Measurements from ENCODE around the gene DGKA.

The DGKA gene

DNA sequence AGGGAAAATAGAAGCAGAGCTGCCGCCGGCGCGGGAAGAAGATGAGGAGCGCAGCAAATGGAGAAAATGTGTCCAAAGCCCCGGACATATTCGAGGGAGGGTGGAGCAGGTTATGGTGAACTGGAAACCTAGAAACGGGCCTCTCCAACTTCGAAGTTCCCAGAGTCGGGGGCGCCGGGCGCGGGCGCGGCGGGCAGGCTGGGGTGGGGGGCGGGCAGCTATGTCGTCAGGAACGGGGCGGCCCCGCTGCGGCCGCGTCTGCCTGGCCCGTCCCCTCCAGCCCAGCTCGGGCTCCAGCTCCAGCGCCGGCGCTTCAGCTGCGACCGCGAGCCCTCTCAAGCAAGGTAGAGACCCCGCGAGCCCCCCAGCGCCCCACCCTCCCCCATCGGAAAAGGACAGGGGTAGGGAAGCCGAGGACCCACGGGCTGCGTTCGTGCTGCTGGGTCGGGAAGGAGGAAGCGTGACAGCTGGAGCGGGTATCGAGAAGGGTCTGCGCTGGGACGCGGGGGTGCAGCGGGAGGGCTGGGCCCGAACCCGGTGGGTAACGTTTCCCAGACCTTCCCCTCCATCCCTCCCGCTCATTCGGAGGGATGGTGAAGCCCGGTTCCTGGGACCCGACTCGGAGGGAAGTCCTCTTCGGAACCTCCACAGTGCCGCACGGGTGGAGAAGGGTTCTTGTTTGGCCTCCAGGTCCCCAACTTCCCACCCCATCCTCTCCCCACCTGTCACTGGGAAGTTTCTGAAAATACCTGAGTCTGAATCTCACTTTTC lies 1.0 kb downstream of the DGKA start:
- peak; percentile 38 for DNase-seq

DNA sequence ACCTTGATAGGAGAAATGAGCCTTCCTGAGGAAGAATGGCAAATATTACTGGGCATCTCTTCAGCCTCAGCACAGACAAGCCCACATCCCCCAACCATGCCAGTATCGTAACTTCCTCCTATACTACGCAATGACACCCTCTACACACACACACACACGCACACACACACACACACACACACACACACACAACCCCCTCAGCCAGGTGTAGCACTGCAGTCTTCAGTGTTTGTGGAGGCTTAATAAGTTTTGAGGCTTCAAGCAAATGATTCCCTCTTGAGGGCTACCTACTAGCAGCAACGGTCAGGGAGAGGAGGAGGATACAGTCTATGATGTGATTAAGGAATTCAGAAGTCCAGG lies 1.6 kb downstream of the DGKA start:
- DNase-seq, result peak; percentile 25

DNA sequence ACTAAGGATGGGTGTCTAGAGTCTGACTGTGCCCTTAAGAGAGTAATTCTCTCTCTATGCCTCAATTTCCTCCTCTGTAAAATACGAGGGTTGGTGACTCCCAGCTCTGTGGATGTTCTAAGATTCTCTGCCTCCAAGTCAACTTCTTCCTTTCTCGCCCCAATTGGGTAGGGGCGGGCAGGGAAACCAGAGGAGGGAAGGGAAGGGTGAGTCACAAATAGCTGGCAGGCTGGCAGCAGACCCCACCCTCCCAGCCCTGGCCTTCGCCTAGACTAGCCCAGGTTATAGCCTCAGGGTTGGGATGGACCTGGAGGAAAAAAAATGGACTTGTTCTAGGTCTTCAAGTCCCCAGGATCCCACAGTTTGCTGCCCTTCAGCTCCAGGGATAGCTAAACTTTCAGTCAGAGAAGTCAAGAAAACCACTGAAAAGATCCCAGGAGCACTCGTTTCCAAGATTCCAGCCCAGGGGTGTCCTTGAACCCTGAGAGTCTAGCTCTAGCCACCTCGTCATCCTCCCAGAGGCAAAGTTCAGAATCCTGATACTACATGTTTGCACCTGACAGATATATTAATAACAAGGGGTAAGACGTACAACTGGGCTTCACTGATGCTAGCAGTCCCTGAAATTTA lies 2.3 kb downstream of the DGKA start:
- no peak for DNase-seq

DNA sequence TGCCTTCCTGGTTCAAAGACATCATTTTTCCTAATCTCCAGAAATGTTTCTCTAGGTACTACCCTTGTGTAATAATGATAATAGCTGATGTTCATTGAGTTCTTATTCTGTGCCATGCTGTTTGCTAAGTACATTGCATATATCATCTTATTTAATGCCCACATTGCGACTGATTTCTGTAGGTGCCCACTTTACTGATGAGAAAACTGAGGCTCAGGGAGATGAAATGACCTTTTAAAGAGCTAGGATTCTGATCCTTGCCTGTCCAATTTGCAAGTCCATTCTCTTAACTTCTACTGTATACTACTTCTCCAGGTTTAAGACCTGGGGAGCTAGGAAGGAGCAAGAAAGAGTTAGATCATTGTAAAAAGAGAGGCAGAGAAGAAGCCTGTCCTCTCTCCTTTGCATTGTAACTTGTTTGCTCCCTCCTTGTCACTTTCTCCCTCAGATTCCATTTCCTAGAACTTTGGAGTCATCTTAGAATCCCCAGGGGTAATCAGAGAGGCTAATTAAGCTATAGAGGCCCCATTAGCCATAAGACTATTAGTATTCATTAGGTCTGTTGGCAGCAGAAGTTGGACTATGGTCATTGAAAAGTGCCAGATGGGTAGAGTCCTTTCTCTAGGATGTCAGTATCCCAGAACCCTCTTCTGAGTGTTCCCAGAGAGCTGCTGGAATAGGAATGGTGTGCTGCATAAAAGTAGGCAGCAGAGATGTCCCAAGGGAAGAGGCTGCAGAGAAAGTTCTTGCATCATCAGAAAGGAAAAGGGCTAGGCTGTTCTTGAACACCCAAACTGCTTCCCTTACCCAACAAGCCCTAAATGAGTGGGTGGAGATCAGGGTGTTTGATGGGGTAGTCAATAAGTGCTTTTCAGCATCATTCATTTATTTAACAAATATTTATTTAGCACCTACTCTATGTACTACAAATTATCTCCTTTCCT lies 3.1 kb downstream of the DGKA start:
- DNase-seq, result no peak

- DNase-seq, result no peak
Observed at GRCh38 chr12:55934773-55935172, 3.8 kb downstream of the DGKA start.

- no peak for DNase-seq
Observed at GRCh38 chr12:55935738-55936151, 4.8 kb downstream of the DGKA start.

DNA sequence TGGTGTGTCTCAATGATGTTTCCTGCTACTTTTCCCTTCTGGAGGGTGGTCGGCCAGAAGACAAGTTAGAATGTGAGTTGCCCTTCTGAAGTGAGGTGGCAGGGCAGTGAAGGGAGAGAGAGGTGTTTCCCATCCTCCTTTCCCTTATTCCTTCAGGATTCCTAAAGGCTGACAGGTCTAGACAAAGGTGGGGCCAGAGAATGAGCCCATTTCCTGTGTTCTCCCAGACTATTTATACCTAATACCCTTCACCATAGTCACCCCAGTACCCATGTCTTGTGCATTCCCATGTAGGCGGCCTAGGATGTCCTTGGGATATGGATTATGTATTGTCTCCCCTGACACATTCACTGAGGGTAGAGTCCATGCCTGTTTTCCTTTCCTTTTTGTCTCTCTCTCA lies 7.0 kb downstream of the DGKA start:
- DNase-seq, result no peak

- no peak for DNase-seq
Observed at GRCh38 chr12:55938826-55939501, 8.0 kb downstream of the DGKA start.

- peak; percentile 86 for DNase-seq
Observed at GRCh38 chr12:55940065-55940732, 9.2 kb downstream of the DGKA start.

DNA sequence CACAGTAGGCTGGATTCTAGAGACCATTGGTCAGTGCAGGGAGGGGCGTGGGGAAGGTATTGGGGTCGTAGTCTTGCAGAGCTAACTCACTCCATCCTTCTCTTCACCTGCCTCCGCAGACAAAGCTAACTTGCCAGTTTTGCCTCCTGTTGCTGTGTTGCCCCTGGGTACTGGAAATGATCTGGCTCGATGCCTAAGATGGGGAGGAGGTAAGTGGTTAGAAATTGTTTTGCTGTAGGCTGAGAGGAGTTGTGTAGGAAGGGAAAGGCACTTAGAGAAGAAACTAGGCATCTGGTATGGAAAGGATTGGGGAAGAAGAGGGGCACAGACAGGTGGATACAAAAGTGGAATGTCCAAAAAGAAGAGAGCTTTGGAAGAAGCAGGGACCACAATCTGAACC lies 11.1 kb downstream of the DGKA start:
- no peak for DNase-seq

DNA sequence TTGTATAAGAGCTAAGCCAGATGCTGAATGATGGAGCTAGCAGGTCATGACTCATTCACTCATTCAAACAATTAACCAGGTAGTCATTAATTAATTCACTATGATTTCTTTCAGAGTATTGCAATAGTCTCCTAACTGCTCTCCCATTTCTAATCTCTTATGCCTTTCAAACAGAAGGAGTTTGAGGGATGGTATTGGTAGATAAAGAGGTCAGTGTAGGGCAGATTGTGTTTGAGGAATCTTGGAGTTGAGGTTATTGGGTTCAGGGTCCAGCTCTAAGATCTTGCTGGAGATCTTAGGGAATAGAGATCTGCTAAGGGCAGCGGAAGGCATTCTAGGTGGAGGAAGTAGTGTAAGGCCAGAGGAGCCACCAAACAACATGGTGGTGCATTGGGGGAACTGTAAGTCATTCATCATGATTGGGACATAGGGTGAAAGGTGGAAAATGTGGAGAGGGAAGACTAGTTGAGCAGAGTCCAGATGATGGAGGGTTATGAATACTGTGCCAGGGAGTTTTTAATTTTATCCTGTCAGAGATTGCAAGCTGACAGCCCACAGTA lies 11.7 kb downstream of the DGKA start:
- no peak for DNase-seq

DNA sequence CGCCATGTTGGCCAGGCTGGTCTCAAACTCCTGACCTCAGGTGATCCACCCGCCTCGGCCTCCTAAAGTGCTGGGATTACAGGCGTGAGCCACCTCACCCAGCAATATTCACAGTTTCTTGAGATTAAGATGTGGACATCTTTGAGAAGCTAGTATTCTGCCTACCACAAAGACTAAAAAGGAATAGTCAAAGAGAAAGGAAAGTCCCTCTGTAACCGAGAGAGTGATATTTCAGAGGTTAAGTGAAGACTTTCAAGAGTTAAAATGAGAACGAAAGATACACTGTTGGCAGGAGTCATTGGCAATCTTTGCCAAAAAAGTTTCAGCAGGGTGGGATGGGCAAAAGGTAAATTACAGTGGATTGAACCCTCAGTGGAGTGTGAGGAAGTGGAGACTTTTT lies 15.6 kb downstream of the DGKA start:
- DNase-seq, result no peak

DNA sequence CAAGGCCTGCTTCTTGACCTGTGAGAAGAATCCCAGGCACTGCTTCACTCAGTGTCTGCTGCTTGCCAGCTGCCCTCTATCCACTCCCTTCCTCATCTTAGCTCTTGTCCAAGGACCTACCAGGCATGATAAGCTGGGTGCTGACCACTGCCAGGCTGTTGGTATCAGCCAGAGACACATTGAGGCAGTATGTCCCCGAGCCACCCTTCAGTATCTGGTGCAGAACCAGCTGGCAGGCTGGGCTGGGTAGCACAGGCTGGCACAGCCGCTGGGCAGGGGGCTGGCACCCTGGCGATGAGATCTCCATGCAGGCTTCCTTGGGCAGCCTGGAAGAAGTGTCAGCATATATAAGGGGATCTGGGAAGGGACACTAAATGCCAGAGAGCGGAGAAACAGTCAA lies 24.4 kb downstream of the DGKA start:
- no peak for DNase-seq

GRCh38 chr12:55955800-55956508 lies 25.0 kb downstream of the DGKA start:
- no peak for DNase-seq

GRCh38 chr12:55957106-55957859 lies 26.3 kb downstream of the DGKA start:
- DNase-seq, result no peak

GRCh38 chr12:55963760-55964159 lies 32.8 kb downstream of the DGKA start:
- DNase-seq, result no peak

DNA sequence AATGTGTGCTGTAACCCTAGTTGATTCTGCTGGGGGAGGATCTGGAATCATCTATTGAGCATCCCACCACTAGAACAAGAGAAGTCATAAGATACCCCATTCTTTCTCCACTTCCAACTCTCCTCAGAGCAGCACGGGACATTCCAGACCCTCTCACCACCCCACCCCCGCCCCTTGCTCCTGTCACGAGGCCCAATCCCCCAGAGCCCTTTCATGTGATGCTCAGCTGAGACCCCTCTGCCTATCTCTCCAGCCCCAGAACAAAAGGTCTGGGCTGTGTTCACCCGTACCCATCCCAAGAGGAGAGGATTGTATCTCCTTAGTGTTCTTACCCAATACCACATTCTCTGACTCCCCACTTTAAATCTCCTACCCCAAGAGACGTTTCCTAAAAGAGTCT lies 34.3 kb downstream of the DGKA start:
- DNase-seq, result no peak

DNA sequence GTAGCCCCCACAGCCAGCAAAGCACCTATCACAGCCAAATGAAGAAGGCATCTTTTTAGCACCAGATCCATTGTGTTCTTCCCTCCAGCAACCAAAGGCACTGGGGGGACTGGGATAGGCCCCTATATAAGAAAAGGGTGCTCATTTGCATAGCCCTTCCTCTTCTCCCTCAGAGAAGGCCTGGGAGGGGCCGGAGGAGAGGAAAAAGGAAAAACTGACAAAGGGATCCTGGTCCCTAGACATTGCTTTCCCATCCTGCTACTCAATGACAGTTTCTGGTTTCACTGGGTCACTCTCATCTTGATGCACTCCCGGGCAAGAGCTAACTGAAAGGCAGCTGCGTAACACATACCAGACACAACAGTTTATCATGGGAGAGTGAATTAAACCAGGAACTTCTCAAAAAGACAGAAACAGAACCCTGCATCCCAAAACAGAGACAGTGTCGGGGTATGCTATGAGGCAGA lies 35.0 kb downstream of the DGKA start, which contains the start of gene PMEL:
TSS of gene PMEL (minus strand) at position 102 of the 467 bp plus-strand sequence. CDS start at position 71, 31 bp downstream.
- no peak for DNase-seq

GRCh38 chr12:55966408-55967281 lies 35.7 kb downstream of the DGKA start, which contains the start of gene CDK2:
CDK2 (plus strand) TSS chr12:55966830; CDS start chr12:55967009, 179 bp downstream.
- peak; percentile 87 for DNase-seq

Measured in NCI-H146 (cell line).